Duodenal mucosa (tissue), 2 donors: ENCODE results near the gene RASSF8.

ENCODE experiments used
- H3K27ac ChIP-seq: one replicate; pipeline ENCODE4 v1.7.0; 2013; ENCODE audit warnings: low read depth, low read length
- H3K27me3 ChIP-seq, 2 donors: one replicate each; pipeline ENCODE4 v1.7.0; 2013; ENCODE audit warnings: low read length in 2 of 2, control low read depth in 1 of 2; ENCODE audit not compliant: insufficient read depth in 2 of 2, control insufficient read depth in 1 of 2
- H3K36me3 ChIP-seq, 2 donors: one replicate each; pipeline ENCODE4 v1.7.0; 2013; ENCODE audit warnings: low read length in 2 of 2, control low read depth in 1 of 2; ENCODE audit not compliant: insufficient read depth in 2 of 2, control insufficient read depth in 1 of 2
- H3K4me1 ChIP-seq, 2 donors: one replicate each; pipeline ENCODE4 v1.7.0; 2013; ENCODE audit warnings: low read length in 2 of 2, control low read depth in 1 of 2; ENCODE audit not compliant: insufficient read depth in 2 of 2, control insufficient read depth in 1 of 2
- H3K4me3 ChIP-seq, 2 donors: one replicate each; pipeline ENCODE4 v1.7.0; 2013; ENCODE audit warnings: low read length in 2 of 2, low read depth in 1 of 2
- H3K9ac ChIP-seq, 2 donors: one replicate each; pipeline ENCODE4 v1.7.0; 2013; ENCODE audit warnings: low read length in 2 of 2, low read depth in 1 of 2
- H3K9me3 ChIP-seq, 2 donors: one replicate each; pipeline ENCODE4 v1.7.0; 2013; ENCODE audit warnings: low read length in 2 of 2, control low read depth in 1 of 2; ENCODE audit not compliant: control insufficient read depth in 1 of 2

The RASSF8 gene

GRCh38 chr12:26128168-26128567 is 169.7 kb downstream of the RASSF8 start:
- H3K9me3 ChIP-seq: no peaks in the 10 kb centered on the region
- H3K4me1 ChIP-seq: peaks cover 14 to 27% of the 10 kb centered on the region in 2 donors
- no peak overlapping the region for H3K27ac ChIP-seq
- H3K36me3 ChIP-seq: no peaks in the 10 kb centered on the region
- H3K27me3 ChIP-seq: peaks cover 8 to 24% of the 10 kb centered on the region in 2 donors
- H3K9ac ChIP-seq: no peak overlapping the region
- H3K4me3 ChIP-seq: no peak overlapping the region
